ENCODE measurements around the gene SHANK1.

SHANK1 gene

DNA sequence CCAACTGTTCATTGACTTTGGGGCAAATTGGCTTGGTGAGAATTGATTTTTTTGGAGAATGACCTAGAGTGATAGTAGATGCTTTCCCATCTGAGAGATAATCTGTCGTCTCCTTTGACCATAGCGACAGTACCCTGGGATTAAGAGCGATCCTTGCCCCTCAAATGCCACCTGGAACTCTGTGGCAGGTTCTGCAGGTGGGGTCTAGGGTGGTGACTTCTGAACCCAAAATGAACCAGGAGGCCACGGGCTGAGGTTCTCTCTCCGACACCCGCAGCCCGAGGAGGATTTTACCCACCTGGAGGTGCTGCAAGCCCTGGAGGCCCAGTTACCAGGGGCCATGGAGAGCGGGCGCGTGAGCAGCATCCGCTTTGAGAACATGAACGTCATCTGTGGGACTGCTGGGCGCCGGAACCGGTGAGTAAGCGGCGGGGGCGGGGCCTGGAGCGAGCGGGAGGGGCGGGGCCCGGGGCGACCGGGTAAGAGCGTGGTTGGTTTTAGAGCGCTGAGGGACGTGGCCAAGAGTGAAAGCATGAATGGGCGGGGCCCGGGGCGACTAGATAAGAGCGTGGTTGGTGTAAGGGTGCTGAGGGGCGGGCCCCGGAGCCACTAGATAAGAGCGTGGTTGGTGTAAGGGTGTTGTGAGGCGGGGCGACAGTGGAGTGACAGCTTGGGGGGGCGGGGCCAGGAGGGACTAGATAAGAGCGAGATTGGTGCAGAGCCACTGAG, 61.7 kb downstream of the SHANK1 start (continued):
- TF ChIP-seq ZXDB (tag by site-specific recombination; IDR thresholded peaks at IDR 0.05) (peak; percentile 57), ZBTB49 (tag by site-specific recombination; IDR thresholded peaks at IDR 0.05; ENCODE audit: low read depth) (no peak), ZNF529 (tag by site-specific recombination; IDR thresholded peaks at IDR 0.05; ENCODE audit: insufficient replicate concordance) (no peak), BCL11A (tag by site-specific recombination; IDR thresholded peaks at IDR 0.05; ENCODE audit: low read depth) (peak; percentile 41; the same call in 1 of the 2 replicates), KLF9 (tag by site-specific recombination; IDR thresholded peaks at IDR 0.05; ENCODE audit: low read depth) (peak; percentile 49; the same call in 1 of the 2 replicates), HOXD13 (CRISPR knock-in tag; IDR thresholded peaks at IDR 0.05; ENCODE audit: borderline replicate concordance) (no peak), ZBTB21 (tag by site-specific recombination; IDR thresholded peaks at IDR 0.05) (peak; percentile 72), ZFP37 (tag by site-specific recombination; IDR thresholded peaks at IDR 0.05) (peak; percentile 53; the same call in 1 of the 2 replicates), ZNF776 (tag by site-specific recombination; IDR thresholded peaks at IDR 0.05; ENCODE audit: borderline replicate concordance) (no peak), ZNF777 (tag by site-specific recombination; IDR thresholded peaks at IDR 0.05; ENCODE audit: borderline replicate concordance) (no peak), SP2 (tag by site-specific recombination; IDR thresholded peaks at IDR 0.05) (peak; percentile 99)
- TF ChIP-seq, protein P1, sequence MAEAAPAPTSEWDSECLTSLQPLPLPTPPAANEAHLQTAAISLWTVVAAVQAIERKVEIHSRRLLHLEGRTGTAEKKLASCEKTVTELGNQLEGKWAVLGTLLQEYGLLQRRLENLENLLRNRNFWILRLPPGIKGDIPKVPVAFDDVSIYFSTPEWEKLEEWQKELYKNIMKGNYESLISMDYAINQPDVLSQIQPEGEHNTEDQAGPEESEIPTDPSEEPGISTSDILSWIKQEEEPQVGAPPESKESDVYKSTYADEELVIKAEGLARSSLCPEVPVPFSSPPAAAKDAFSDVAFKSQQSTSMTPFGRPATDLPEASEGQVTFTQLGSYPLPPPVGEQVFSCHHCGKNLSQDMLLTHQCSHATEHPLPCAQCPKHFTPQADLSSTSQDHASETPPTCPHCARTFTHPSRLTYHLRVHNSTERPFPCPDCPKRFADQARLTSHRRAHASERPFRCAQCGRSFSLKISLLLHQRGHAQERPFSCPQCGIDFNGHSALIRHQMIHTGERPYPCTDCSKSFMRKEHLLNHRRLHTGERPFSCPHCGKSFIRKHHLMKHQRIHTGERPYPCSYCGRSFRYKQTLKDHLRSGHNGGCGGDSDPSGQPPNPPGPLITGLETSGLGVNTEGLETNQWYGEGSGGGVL (tag by site-specific recombination; IDR thresholded peaks at IDR 0.05), result no peak

GRCh38 chr19:50657222-50657669, 62.4 kb downstream of the SHANK1 start:
- TF ChIP-seq ZBTB48 (tag by site-specific recombination; IDR thresholded peaks at IDR 0.05) (0 out of 2 replicates have a peak, but pooled peaks have one; percentile 27), ATF2 (tag by site-specific recombination; IDR thresholded peaks at IDR 0.05; ENCODE audit: low read depth) (0 out of 2 replicates have a peak, but pooled peaks have one; percentile 21), PRDM1 (tag by site-specific recombination; IDR thresholded peaks at IDR 0.05) (0 out of 2 replicates have a peak, but pooled peaks have one; percentile 4), ZBTB17 (tag by site-specific recombination; IDR thresholded peaks at IDR 0.05) (no peak)
- H3K36me3 ChIP-seq (ENCODE audit: control insufficient read depth in 2 of 2, insufficient read depth in 1 of 2, low read length in 2 of 2), result no peaks in the 10 kb centered on the region
- ChIA-PET POLR2A (interaction anchor here (1.4 kb wide), 1 partner anchor 11 kb away, joined by 3 read pairs; no protein-coding TSS in a partner anchor), CTCF (interaction anchor here (0.6 to 1.0 kb wide), 3 partner anchors 12 to 409 kb away, joined by 3 to 4 read pairs (median 3); no protein-coding TSS in a partner anchor)
- peak overlapping the region; percentile 74 for H3K27ac ChIP-seq (ENCODE audit: extremely low read depth, low read depth, low read length)
- no peaks in the 10 kb centered on the region for H3K9me3 ChIP-seq (ENCODE audit: control insufficient read depth, insufficient read depth, low read depth, low read length)
- H3K4me1 ChIP-seq (ENCODE audit: control insufficient read depth, insufficient read depth, low read length), result peaks cover 5% of the 10 kb centered on the region
- peak overlapping the region; percentile 62; the same call in 1 of the 2 replicates for H3K4me3 ChIP-seq (ENCODE audit: low read depth, low read length)

GRCh38 chr19:50654882-50655281, 64.7 kb downstream of the SHANK1 start:
- Histone ChIP-seq H3K27ac (ENCODE audit: extremely low read depth, low read depth, low read length) (no peak overlapping the region), H3K9me3 (ENCODE audit: control insufficient read depth, insufficient read depth, low read depth, low read length) (no peaks in the 10 kb centered on the region), H3K4me1 (ENCODE audit: control insufficient read depth, insufficient read depth, low read length) (peaks cover 5% of the 10 kb centered on the region), H3K36me3 (ENCODE audit: control insufficient read depth in 2 of 2, insufficient read depth in 1 of 2, low read length in 2 of 2) (no peaks in the 10 kb centered on the region), H3K4me3 (ENCODE audit: low read depth, low read length) (no peak overlapping the region)
- POLR2A ChIA-PET, result no interaction called here
- CTCF ChIA-PET, result interaction anchor here (0.6 to 2.7 kb wide), 2 partner anchors 13 to 15 kb away, joined by 4 to 13 read pairs; no protein-coding TSS in a partner anchor
- TF ChIP-seq PBX3 (CRISPR knock-in tag; IDR thresholded peaks at IDR 0.05), result no peak
- TF ChIP-seq TRIM28 (IDR thresholded peaks at IDR 0.05; ENCODE audit: borderline replicate concordance, low read length), result peak; percentile 38; the same call in 1 of the 2 replicates
- TF ChIP-seq ZNF48 (tag by site-specific recombination; IDR thresholded peaks at IDR 0.05), result no peak
- no peak for TF ChIP-seq ZNF707 (tag by site-specific recombination; IDR thresholded peaks at IDR 0.05)
